Mucosa of gallbladder (tissue), 1 donor: Measurements from ENCODE around the gene GRAMD1B. TPM values are rescaled to one million over a fixed set of nuclear protein-coding genes. Genes with fewer than 3 reads are reported as not detected.

Source experiments
- DNase-seq: peaks from one replicate; pipeline ENCODE4 v3.0.0-alpha.2; 2020; ENCODE audit warnings: low spot score
- total RNA-seq: library from RNA; stranded (reverse); gene quantifications from one replicate; pipeline ENCODE4 v1.2.1, GENCODE V29; 2021
- donor health status: DM: no; HTN: no; CAD: no.

The GRAMD1B gene
- 118 TPM for total RNA-seq

GRCh38 chr11:123429913-123430720, at the start of gene GRAMD1B:
GRAMD1B (plus strand) TSS chr11:123430269; CDS start chr11:123430793, 524 bp downstream.
- DNase-seq: peak; percentile 52

- DNase-seq: no peak
Observed at GRCh38 chr11:123381149-123381548, 48.9 kb upstream of the GRAMD1B start.

- DNase-seq: no peak
Observed at GRCh38 chr11:123381817-123382554, 48.1 kb upstream of the GRAMD1B start.

- no peak for DNase-seq
Observed at GRCh38 chr11:123382555-123383074, 47.5 kb upstream of the GRAMD1B start.

- DNase-seq: no peak
Observed at GRCh38 chr11:123384116-123384515, 46.0 kb upstream of the GRAMD1B start.

- no peak for DNase-seq
Observed at GRCh38 chr11:123386796-123387510, 43.1 kb upstream of the GRAMD1B start.

GRCh38 chr11:123388640-123389039, 41.4 kb upstream of the GRAMD1B start:
- no peak for DNase-seq

GRCh38 chr11:123390146-123390545, 39.9 kb upstream of the GRAMD1B start:
- no peak for DNase-seq

- DNase-seq: no peak
Observed at GRCh38 chr11:123391646-123392348, 38.3 kb upstream of the GRAMD1B start.

GRCh38 chr11:123392431-123392830, 37.6 kb upstream of the GRAMD1B start:
- no peak for DNase-seq

GRCh38 chr11:123392844-123393243, 37.2 kb upstream of the GRAMD1B start:
- DNase-seq: no peak

- DNase-seq: no peak
Observed at GRCh38 chr11:123393312-123393927, 36.6 kb upstream of the GRAMD1B start.

GRCh38 chr11:123404676-123405075, 25.4 kb upstream of the GRAMD1B start:
- DNase-seq: no peak

GRCh38 chr11:123405123-123405592, 24.9 kb upstream of the GRAMD1B start:
- no peak for DNase-seq

- no peak for DNase-seq
Observed at GRCh38 chr11:123406441-123407129, 23.5 kb upstream of the GRAMD1B start.

- DNase-seq: peak; percentile 82
Observed at GRCh38 chr11:123407130-123407995, 22.7 kb upstream of the GRAMD1B start.

- no peak for DNase-seq
Observed at GRCh38 chr11:123407996-123408597, 22.0 kb upstream of the GRAMD1B start.

- DNase-seq: no peak
Observed at GRCh38 chr11:123408619-123409455, 21.2 kb upstream of the GRAMD1B start.
